ENCODE data around the gene CYP1A2. TPM values are rescaled to one million over a fixed set of nuclear protein-coding genes. Genes with fewer than 3 reads are reported as not detected.
A peak's percentile ranks its signal among the peaks of the same experiment; 100 is the strongest.

CYP1A2 gene
- total and polyA plus RNA-seq, 2 of the 13 experiments (the other 11 are each of a cell fraction or from before 2014, with no cell fraction given) = 0.07 TPM; not detected in 1

DNA sequence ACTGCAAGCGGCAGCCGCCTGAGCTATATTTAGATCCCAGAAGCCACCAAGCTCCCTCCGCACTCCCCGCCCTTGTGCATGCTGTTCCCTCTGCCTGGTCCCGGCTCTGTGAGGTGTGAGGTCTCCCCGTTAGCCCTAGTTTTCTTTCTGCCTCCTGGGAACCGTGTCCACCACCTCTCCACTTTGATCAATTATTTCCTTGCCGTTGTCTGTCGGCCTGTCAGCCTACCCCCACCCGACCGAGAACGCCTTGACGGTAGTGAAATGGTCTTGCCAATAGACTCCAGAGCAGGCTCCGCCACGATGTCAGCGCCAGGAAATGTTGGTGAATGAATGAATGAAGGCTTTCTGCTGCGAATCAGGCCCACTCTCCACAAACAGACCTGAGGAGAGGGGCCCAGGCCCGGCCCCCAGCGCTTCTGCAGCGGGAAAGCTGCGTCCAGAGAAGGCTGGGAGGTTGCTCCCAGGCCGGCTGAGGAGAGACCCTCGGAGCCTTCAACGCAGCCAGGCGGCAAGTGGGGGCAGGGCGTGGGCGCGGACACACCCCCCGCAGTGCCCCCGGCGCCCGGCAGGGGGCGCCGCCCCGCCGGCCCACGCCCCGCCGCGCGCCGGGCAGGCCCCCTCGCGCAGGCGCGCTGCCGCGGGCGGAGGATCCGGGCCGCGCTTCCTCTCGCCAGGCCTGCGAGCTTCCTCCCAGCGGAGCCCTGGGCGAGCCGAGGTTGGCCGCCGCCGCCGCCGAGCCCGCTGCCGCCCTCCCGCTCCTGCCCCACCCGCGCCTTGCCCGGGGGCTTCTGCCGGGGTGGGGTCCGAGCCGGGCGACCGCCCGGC, 33.0 kb downstream of the CYP1A2 start, which contains the start of gene CSK (continued):
- TF ChIP-seq, protein P1, sequence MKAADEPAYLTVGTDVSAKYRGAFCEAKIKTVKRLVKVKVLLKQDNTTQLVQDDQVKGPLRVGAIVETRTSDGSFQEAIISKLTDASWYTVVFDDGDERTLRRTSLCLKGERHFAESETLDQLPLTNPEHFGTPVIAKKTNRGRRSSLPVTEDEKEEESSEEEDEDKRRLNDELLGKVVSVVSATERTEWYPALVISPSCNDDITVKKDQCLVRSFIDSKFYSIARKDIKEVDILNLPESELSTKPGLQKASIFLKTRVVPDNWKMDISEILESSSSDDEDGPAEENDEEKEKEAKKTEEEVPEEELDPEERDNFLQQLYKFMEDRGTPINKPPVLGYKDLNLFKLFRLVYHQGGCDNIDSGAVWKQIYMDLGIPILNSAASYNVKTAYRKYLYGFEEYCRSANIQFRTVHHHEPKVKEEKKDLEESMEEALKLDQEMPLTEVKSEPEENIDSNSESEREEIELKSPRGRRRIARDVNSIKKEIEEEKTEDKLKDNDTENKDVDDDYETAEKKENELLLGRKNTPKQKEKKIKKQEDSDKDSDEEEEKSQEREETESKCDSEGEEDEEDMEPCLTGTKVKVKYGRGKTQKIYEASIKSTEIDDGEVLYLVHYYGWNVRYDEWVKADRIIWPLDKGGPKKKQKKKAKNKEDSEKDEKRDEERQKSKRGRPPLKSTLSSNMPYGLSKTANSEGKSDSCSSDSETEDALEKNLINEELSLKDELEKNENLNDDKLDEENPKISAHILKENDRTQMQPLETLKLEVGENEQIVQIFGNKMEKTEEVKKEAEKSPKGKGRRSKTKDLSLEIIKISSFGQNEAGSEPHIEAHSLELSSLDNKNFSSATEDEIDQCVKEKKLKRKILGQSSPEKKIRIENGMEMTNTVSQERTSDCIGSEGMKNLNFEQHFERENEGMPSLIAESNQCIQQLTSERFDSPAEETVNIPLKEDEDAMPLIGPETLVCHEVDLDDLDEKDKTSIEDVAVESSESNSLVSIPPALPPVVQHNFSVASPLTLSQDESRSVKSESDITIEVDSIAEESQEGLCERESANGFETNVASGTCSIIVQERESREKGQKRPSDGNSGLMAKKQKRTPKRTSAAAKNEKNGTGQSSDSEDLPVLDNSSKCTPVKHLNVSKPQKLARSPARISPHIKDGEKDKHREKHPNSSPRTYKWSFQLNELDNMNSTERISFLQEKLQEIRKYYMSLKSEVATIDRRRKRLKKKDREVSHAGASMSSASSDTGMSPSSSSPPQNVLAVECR (CRISPR knock-in tag; IDR thresholded peaks at IDR 0.05; ENCODE audit: borderline replicate concordance) = peak; percentile 35; the same call in 1 of the 2 replicates
- no peak for TF ChIP-seq CHD4 (IDR thresholded peaks at IDR 0.05; ENCODE audit: borderline replicate concordance, low read length)
- TF ChIP-seq REXO4 (CRISPR knock-in tag; IDR thresholded peaks at IDR 0.05; ENCODE audit: borderline replicate concordance) = no peak
- TF ChIP-seq FOSL1 (CRISPR knock-in tag; IDR thresholded peaks at IDR 0.05; ENCODE audit: borderline replicate concordance) = no peak
- no peak for TF ChIP-seq HNRNPH1 (optimal IDR thresholded peaks at IDR 0.05; ENCODE audit: low read depth, low read length)
- TF ChIP-seq TBP (CRISPR knock-in tag; IDR thresholded peaks at IDR 0.05) = no peak
- TF ChIP-seq RFX1 (IDR thresholded peaks at IDR 0.05) = no peak
- TF ChIP-seq, protein P2, sequence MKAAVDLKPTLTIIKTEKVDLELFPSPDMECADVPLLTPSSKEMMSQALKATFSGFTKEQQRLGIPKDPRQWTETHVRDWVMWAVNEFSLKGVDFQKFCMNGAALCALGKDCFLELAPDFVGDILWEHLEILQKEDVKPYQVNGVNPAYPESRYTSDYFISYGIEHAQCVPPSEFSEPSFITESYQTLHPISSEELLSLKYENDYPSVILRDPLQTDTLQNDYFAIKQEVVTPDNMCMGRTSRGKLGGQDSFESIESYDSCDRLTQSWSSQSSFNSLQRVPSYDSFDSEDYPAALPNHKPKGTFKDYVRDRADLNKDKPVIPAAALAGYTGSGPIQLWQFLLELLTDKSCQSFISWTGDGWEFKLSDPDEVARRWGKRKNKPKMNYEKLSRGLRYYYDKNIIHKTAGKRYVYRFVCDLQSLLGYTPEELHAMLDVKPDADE (CRISPR knock-in tag; IDR thresholded peaks at IDR 0.05) = 0 out of 2 replicates have a peak, but pooled peaks have one; percentile 52
- 0 out of 2 replicates have a peak, but pooled peaks have one; percentile 34 for TF ChIP-seq MAZ (IDR thresholded peaks at IDR 0.05; ENCODE audit: borderline replicate concordance, low read depth, low read length)
- no peak for TF ChIP-seq MAZ (CRISPR knock-in tag; IDR thresholded peaks at IDR 0.05; ENCODE audit: low read depth)
- TF ChIP-seq DNMT1 (CRISPR knock-in tag; IDR thresholded peaks at IDR 0.05) = no peak
- peak; percentile 34; the same call in 1 of the 2 replicates for TF ChIP-seq HDAC1 (CRISPR knock-in tag; IDR thresholded peaks at IDR 0.05)
- TF ChIP-seq AGO2 (optimal IDR thresholded peaks at IDR 0.05; ENCODE audit: low read depth, low read length) = no peak
- no peak for TF ChIP-seq SP2 (CRISPR knock-in tag; IDR thresholded peaks at IDR 0.05)
- no peak for TF ChIP-seq ZFP37 (CRISPR knock-in tag; IDR thresholded peaks at IDR 0.05; ENCODE audit: borderline replicate concordance)
- TF ChIP-seq ZNF563 (CRISPR knock-in tag; IDR thresholded peaks at IDR 0.05) = 0 out of 2 replicates have a peak, but pooled peaks have one; percentile 45
- 0 out of 2 replicates have a peak, but pooled peaks have one; percentile 41 for TF ChIP-seq ZNF350 (CRISPR knock-in tag; IDR thresholded peaks at IDR 0.05; ENCODE audit: borderline replicate concordance, low read depth)
- TF ChIP-seq MXI1 (IDR thresholded peaks at IDR 0.05; ENCODE audit: borderline replicate concordance, low read depth, low read length) = peak; percentile 67; the same call in 1 of the 3 replicates
- no peak for TF ChIP-seq NONO (IDR thresholded peaks at IDR 0.05)
- no peak for TF ChIP-seq NONO (CRISPR knock-in tag; conservative IDR thresholded peaks at IDR 0.05)
- TF ChIP-seq GATA4 (IDR thresholded peaks at IDR 0.05; ENCODE audit: borderline replicate concordance, low read depth) = no peak
- peak; percentile 83 for TF ChIP-seq ZFY (CRISPR knock-in tag; IDR thresholded peaks at IDR 0.05)
- TF ChIP-seq ZNF251 (CRISPR knock-in tag; IDR thresholded peaks at IDR 0.05) = no peak
- TF ChIP-seq, protein P3, sequence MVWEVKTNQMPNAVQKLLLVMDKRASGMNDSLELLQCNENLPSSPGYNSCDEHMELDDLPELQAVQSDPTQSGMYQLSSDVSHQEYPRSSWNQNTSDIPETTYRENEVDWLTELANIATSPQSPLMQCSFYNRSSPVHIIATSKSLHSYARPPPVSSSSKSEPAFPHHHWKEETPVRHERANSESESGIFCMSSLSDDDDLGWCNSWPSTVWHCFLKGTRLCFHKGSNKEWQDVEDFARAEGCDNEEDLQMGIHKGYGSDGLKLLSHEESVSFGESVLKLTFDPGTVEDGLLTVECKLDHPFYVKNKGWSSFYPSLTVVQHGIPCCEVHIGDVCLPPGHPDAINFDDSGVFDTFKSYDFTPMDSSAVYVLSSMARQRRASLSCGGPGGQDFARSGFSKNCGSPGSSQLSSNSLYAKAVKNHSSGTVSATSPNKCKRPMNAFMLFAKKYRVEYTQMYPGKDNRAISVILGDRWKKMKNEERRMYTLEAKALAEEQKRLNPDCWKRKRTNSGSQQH (CRISPR knock-in tag; IDR thresholded peaks at IDR 0.05; ENCODE audit: low read depth) = peak; percentile 87; the same call in 1 of the 2 replicates
